GM12865 (cell line): ENCODE measurements around the gene SLCO4A1.

ENCODE experiments used
- DNase-seq: peaks from one replicate; pipeline ENCODE4 v3.0.0; 2010; ENCODE audit warnings: low read depth
- H3K4me3 ChIP-seq: 2 replicates; pipeline ENCODE4 v1.5.1; 2011; ENCODE audit warnings: mild to moderate bottlenecking, low read depth, low read length, control low read depth
- TF ChIP-seq, protein P1 (sequence below): IDR thresholded peaks from 2 replicates; pipeline ENCODE4 v1.5.1; 2011; ENCODE audit warnings: low read length, control low read depth, low read depth, inconsistent platforms; ENCODE audit not compliant: insufficient read depth; ENCODE audit errors: missing control alignments

The SLCO4A1 gene

DNA sequence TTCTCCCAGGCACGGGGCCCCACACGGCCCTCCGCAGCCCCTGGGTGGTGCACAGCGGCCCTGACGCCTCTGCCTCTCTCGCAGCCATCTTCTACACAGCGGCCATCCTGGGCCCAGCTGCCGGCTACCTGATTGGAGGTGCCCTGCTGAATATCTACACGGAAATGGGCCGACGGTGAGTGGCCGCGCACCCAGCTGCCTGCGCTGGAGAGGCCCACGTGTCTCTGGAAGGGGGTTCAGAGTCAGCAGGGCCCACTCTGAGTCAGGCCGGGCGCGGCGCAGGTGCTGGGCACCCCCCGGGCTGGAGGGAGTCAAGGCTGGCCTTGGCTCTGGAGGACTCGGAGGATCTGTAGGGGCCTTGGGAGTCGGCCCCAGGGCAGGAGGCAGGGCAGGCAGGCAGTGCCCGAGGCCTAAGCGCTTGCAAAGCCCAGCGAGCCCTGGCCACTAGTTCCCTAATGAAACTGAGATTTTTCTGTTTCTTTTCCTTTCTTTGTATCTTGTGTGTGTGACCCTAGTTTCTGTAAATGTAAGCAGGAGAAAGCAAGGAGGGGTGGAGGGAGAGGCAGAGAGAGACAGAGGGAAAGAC, 16.4 kb downstream of the SLCO4A1 start:
- TF ChIP-seq, protein P1, sequence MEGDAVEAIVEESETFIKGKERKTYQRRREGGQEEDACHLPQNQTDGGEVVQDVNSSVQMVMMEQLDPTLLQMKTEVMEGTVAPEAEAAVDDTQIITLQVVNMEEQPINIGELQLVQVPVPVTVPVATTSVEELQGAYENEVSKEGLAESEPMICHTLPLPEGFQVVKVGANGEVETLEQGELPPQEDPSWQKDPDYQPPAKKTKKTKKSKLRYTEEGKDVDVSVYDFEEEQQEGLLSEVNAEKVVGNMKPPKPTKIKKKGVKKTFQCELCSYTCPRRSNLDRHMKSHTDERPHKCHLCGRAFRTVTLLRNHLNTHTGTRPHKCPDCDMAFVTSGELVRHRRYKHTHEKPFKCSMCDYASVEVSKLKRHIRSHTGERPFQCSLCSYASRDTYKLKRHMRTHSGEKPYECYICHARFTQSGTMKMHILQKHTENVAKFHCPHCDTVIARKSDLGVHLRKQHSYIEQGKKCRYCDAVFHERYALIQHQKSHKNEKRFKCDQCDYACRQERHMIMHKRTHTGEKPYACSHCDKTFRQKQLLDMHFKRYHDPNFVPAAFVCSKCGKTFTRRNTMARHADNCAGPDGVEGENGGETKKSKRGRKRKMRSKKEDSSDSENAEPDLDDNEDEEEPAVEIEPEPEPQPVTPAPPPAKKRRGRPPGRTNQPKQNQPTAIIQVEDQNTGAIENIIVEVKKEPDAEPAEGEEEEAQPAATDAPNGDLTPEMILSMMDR = no peak
- DNase-seq = no peak
- H3K4me3 ChIP-seq = no peak overlapping the region

DNA sequence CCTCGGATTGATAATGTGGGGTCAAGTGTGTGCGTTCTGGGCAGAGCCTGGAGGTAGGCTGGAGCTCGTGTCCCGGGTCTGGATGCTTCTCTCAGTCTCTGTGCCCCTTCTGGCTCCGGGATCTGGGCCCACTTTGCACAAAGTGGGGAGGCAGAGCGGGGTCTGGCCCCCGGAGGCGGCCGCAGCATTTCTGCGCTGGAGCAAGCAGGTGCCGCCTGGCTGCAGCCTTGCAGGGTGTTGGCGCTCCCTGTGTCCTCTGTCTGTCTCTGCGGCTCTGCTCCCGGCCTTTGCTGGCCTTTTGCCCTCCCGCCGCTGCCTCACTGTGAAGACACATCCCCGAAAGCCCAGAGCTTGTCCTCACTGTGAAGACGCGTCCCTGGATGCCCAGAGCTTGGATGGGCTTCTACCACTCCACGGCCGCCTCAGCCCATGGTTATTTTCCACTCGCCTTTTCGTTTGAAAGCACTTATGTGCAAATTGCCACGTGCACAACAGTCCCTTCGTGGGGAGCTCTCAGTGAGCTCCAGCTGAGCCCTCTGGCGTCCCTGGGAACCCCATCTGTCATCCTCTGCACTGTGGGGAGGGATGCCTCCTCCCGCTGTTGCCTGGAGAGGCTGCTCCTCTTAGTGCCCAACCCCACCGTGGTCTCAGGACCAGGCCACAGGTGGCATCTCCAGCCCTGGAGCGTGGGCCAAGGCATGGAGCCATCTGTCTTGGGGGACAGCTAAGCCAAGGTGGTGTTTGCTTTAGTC, 17.4 kb downstream of the SLCO4A1 start:
- H3K4me3 ChIP-seq = no peak overlapping the region
- no peak for DNase-seq
- TF ChIP-seq, protein P1 = no peak

DNA sequence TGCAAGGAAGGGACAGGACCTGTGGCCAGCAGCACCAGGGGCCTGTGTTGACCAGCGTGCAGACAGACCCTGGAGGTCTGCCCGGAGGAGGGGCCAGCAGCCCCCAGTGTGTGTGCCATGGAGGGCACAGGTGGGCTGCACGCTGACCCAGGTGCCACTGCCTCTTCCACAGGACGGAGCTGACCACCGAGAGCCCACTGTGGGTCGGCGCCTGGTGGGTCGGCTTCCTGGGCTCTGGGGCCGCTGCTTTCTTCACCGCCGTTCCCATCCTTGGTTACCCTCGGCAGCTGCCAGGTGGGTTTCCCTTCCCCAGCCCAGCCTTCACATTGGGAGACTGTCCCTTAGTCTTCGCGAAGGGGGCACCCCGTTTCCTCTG, 17.9 kb downstream of the SLCO4A1 start:
- TF ChIP-seq, protein P1 = no peak
- DNase-seq = no peak
- H3K4me3 ChIP-seq = no peak overlapping the region

DNA sequence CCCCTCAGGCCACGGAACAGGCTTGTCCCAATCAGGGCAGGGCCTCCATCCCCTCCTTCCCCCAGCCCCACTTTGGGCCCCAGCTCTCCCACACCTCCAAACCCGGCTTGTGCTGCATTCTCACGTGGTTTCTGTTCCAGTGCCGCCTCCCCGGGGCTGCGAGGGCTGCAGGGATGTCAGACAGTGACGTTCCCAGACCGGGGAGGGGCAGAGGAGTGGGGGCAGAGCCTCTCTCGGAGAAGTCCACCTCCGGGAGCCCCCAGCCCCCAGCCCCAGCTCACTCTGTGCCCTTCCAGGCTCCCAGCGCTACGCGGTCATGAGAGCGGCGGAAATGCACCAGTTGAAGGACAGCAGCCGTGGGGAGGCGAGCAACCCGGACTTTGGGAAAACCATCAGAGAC, 18.5 kb downstream of the SLCO4A1 start:
- DNase-seq = no peak
- H3K4me3 ChIP-seq = no peak overlapping the region
- TF ChIP-seq, protein P1 = no peak

DNA sequence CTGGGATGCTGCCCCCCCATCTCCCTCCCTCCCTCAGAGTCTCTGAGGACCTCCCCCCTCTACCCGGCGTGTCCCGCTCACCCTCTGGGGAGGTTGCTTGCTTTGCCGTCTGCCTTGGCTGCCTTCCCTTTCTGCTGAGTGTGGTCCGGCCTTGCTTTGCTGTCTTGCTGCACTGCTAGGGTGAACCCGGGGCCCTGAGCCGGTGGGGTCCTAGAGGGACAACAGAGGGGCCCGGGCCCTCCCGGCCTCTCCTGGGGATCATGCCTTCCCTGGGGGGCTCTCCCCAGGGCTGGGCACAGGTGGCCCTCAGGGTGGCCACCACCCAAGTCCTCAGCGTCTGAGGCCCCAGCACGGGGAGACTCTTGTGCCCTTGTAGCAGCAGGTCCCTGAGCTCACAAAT, 19.3 kb downstream of the SLCO4A1 start:
- H3K4me3 ChIP-seq = no peak overlapping the region
- TF ChIP-seq, protein P1 = no peak
- no peak for DNase-seq

DNA sequence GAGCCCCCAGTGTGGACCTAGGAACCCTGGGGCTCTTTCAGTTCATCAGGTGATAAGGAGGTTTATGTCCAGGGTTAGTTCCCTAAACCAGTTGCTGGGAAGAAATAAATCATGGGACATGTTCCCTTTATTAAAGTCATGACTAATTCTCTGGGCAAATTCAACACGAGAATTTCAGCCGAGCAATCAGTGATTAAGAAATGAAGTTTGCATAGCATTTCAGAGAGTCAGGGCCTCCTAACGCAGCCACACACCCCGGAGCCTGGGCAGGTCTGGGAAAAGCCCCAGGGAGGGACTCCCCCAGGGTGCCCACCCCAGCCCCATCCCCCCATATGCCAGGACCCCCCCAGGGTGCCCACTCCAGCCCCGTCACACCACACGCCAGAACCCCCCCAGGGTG, 20.1 kb downstream of the SLCO4A1 start:
- DNase-seq = no peak
- TF ChIP-seq, protein P1 = no peak
- no peak overlapping the region for H3K4me3 ChIP-seq
